H1 (cell line): Measurements from ENCODE around the gene MEGF11. TPM values are rescaled to one million over a fixed set of nuclear protein-coding genes. Genes with fewer than 3 reads are reported as not detected.

ENCODE experiments used
- HDAC2 ChIP-seq, 2 experiments: fragments of 300-600 bp in 1 of 2; sonication (generic) in 1 of 2; IDR thresholded peaks; 2 replicates each; pipeline ENCODE4 v1.6.1; 2011 to 2012; ENCODE audit warnings: low read depth in 2 of 2, low read length in 2 of 2, mild to moderate bottlenecking in 2 of 2, moderate library complexity in 2 of 2, borderline replicate concordance in 1 of 2, inconsistent platforms in 1 of 2
- JUND ChIP-seq: IDR thresholded peaks from 2 replicates; pipeline ENCODE4 v1.6.1; 2011; ENCODE audit warnings: mild to moderate bottlenecking, improper control_type of control experiment, low read length
- TEAD4 ChIP-seq: IDR thresholded peaks from 2 replicates; pipeline ENCODE4 v1.6.1; 2012; ENCODE audit warnings: low read depth, low read length, inconsistent platforms, mixed read lengths
- polyA plus RNA-seq, 7 experiments: library from polyadenylated mRNA; depleted of rRNA in 3 of 7; stranded (reverse) in 5 of 7; unstranded in 2 of 7; fragments of >200 nt in 5 of 7; fragments of 200-250 nt in 2 of 7; gene quantifications; 1 replicate in 5 of 7; 2 replicates in 1 of 7; 4 replicates in 1 of 7; pipeline versions ENCODE4 v1.2.1 to v1.2.3, GENCODE V29; 2011 to 2013; ENCODE audit warnings: missing spikeins in 2 of 7, mixed read lengths in 2 of 7
- total RNA-seq: library from RNA; stranded (reverse); fragmentation: NEBNext Ultra II Directional; extraction: Animal tissue kit (Norgen Biotek cat#: 25700); gene quantifications from 2 replicates; pipeline ENCODE4 v1.2.1, GENCODE V29; 2021
- TF ChIP-seq, protein P1 (sequence below): fragments of 300-600 bp; sonication (generic); IDR thresholded peaks from 2 replicates; pipeline ENCODE4 v1.7.1; 2012; ENCODE audit warnings: low read length, moderate library complexity, mild to moderate bottlenecking, inconsistent platforms; ENCODE audit not compliant: insufficient replicate concordance

The MEGF11 gene
- total and polyA plus RNA-seq, 2 of the 8 experiments (the other 6 are each of a cell fraction or from before 2014, with no cell fraction given): 4.4 to 4.8 TPM

DNA sequence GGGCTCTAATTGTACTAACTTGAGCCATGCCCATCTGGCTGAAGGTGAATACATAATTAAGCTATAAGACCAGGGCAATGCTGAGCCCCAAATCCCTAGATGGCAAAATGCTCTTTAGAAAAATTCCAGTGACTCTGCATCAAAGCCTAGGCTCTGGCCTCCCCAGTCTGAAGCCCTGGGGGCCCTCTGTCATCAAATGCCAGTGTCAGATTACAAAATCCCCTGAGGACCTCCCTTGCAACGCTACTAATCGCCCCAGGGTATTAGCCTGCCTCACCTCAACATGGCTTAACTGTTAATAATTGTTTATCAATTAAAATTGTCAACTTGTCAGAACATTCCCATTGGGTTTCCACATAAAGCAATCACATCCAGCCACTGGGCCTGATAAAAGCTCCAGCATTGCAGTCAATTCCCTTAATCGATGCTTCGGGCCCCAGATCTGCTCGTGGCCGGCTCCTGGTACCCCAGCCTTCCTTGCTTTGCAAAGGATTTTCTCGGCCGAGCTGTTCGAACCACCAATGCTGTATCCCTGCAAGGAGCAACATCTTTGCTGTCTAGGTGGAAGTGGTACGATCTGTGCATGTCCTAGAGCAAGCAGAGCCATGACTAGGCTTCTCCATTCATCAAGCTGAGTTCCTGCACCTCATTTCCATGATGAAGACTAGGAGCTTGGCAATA, 151.7 kb downstream of the MEGF11 start (continued):
- TF ChIP-seq, protein P1, sequence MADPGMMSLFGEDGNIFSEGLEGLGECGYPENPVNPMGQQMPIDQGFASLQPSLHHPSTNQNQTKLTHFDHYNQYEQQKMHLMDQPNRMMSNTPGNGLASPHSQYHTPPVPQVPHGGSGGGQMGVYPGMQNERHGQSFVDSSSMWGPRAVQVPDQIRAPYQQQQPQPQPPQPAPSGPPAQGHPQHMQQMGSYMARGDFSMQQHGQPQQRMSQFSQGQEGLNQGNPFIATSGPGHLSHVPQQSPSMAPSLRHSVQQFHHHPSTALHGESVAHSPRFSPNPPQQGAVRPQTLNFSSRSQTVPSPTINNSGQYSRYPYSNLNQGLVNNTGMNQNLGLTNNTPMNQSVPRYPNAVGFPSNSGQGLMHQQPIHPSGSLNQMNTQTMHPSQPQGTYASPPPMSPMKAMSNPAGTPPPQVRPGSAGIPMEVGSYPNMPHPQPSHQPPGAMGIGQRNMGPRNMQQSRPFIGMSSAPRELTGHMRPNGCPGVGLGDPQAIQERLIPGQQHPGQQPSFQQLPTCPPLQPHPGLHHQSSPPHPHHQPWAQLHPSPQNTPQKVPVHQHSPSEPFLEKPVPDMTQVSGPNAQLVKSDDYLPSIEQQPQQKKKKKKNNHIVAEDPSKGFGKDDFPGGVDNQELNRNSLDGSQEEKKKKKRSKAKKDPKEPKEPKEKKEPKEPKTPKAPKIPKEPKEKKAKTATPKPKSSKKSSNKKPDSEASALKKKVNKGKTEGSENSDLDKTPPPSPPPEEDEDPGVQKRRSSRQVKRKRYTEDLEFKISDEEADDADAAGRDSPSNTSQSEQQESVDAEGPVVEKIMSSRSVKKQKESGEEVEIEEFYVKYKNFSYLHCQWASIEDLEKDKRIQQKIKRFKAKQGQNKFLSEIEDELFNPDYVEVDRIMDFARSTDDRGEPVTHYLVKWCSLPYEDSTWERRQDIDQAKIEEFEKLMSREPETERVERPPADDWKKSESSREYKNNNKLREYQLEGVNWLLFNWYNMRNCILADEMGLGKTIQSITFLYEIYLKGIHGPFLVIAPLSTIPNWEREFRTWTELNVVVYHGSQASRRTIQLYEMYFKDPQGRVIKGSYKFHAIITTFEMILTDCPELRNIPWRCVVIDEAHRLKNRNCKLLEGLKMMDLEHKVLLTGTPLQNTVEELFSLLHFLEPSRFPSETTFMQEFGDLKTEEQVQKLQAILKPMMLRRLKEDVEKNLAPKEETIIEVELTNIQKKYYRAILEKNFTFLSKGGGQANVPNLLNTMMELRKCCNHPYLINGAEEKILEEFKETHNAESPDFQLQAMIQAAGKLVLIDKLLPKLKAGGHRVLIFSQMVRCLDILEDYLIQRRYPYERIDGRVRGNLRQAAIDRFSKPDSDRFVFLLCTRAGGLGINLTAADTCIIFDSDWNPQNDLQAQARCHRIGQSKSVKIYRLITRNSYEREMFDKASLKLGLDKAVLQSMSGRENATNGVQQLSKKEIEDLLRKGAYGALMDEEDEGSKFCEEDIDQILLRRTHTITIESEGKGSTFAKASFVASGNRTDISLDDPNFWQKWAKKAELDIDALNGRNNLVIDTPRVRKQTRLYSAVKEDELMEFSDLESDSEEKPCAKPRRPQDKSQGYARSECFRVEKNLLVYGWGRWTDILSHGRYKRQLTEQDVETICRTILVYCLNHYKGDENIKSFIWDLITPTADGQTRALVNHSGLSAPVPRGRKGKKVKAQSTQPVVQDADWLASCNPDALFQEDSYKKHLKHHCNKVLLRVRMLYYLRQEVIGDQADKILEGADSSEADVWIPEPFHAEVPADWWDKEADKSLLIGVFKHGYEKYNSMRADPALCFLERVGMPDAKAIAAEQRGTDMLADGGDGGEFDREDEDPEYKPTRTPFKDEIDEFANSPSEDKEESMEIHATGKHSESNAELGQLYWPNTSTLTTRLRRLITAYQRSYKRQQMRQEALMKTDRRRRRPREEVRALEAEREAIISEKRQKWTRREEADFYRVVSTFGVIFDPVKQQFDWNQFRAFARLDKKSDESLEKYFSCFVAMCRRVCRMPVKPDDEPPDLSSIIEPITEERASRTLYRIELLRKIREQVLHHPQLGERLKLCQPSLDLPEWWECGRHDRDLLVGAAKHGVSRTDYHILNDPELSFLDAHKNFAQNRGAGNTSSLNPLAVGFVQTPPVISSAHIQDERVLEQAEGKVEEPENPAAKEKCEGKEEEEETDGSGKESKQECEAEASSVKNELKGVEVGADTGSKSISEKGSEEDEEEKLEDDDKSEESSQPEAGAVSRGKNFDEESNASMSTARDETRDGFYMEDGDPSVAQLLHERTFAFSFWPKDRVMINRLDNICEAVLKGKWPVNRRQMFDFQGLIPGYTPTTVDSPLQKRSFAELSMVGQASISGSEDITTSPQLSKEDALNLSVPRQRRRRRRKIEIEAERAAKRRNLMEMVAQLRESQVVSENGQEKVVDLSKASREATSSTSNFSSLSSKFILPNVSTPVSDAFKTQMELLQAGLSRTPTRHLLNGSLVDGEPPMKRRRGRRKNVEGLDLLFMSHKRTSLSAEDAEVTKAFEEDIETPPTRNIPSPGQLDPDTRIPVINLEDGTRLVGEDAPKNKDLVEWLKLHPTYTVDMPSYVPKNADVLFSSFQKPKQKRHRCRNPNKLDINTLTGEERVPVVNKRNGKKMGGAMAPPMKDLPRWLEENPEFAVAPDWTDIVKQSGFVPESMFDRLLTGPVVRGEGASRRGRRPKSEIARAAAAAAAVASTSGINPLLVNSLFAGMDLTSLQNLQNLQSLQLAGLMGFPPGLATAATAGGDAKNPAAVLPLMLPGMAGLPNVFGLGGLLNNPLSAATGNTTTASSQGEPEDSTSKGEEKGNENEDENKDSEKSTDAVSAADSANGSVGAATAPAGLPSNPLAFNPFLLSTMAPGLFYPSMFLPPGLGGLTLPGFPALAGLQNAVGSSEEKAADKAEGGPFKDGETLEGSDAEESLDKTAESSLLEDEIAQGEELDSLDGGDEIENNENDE: no peak
- TF ChIP-seq JUND: no peak
- TF ChIP-seq TEAD4: 0 out of 2 replicates have a peak, but pooled peaks have one; percentile 15
- no peak for TF ChIP-seq HDAC2 (IDR thresholded peaks at IDR 0.05; ENCODE audit: borderline replicate concordance in 1 of 2, low read depth in 2 of 2, low read length in 2 of 2)
